ENCODE data around the gene CSNK1E.

CSNK1E gene

GRCh38 chr22:38250643-38251340 is 66.4 kb downstream of the CSNK1E start:
- no peak for DNase-seq (ENCODE audit: low spot score)

DNA sequence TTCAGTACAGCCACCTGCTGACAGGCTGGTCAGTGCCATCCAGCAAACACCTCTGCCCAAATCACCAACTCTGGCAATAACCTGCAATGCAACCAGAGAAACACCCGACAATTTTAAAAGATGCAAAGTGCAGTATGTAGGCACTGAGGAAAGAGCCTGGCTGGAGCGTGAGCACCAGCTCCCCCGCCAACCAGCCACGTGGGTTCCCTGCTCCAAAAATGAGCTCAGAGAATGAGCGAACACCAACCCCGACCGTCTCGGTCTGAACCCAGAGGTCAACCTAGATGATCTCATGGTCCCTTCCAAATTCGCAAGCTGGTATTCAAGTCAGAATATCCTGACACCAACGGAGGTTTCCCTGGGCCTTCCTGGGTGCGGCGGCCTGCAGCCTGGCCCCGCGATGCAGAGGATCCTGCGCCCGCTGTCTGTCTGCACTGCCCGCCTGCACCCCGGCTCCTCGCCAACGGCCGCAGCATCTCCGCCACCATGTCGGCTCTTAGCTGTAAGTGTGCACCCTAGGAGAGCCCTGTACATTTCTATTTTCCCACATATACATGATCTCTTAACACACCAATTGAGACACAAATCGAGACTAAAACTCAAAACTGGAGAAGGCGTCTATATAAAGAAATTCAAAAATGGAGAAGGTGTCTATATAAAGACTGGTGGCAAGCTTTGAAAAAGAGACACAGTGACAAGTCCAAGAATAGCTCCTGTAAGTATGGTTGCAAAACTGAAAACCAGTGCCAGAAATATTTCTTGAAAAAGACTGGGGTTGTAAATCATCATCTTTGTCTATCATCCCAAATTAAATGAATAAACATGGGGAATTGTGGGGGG is 67.2 kb downstream of the CSNK1E start:
- DNase-seq (ENCODE audit: low spot score) = no peak

DNA sequence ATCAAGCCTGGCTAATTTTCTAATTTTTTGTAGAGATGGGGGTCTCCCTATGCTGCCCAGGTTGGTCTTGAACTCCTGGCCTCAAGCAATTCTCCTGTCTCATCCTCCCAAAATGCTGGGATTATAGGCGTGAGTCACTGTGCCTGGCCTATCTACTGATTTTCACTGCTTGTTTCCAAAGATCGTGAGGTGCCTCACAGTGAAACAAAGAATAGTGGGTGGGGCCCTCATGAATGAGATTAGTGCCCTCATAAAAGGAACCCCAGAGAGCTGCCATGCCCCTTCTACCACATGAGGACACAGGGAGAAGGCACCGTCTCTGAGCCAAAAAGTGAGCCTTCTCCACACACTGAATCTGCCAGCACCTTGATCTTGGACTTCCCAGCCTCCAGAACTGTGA is 67.9 kb downstream of the CSNK1E start:
- DNase-seq (ENCODE audit: low spot score) = no peak

DNA sequence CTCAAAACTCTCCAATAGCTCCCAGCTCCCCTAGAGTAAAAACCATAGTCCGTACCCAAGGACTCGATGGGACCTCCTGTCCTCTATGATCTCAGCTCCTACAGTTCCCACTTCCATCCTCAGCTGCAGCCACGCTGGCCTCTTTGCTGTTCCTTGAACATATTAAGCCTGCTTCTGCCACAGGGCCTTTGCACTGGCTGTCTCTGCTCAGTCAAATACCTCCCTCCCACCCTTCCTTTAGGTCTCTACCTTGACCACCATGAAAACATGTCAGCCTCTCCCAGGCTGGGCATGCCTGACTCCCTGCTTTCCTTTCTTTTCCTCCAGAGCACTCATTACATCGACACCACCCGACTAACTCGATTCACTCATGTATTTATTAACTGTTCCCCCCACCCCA is 69.0 kb downstream of the CSNK1E start:
- no peak for DNase-seq (ENCODE audit: low spot score)

GRCh38 chr22:38247713-38248112 is 69.5 kb downstream of the CSNK1E start:
- DNase-seq (ENCODE audit: low spot score) = no peak

DNA sequence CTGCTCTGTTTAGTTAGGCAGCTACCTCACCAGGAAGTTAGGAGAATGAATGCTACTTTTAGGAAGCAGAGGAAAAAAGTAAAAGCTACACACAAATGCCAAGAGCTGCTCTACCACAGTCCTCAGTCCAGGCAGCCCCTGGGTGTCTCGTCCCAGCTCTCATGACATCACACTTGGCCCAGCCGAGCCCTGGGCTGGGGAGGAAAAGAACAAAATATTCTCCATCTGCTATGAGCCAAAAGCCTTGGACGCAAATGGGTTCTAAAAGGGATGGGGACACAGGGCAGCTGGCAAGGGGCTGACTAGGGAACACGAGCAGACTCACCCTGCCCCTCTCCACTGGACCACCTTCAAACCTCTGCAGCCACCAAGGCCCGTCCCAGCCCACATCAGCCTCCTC is 70.5 kb downstream of the CSNK1E start:
- DNase-seq (ENCODE audit: low spot score) = no peak

- no peak for DNase-seq (ENCODE audit: low spot score)
These were observed 71.1 kb downstream of the CSNK1E start for GRCh38 chr22:38246046-38246658.

GRCh38 chr22:38244106-38244505 is 73.1 kb downstream of the CSNK1E start:
- no peak for DNase-seq (ENCODE audit: low spot score)

- DNase-seq (ENCODE audit: low spot score) = no peak
These were observed 74.0 kb downstream of the CSNK1E start for GRCh38 chr22:38243007-38243765.

- DNase-seq (ENCODE audit: low spot score) = no peak
These were observed 76.4 kb downstream of the CSNK1E start for GRCh38 chr22:38240734-38241252.

Small RNA genes within 50 kb of the gene (small RNA-seq; reads per million reads assigned to genes)
- gene RF00017 = 0 reads per million in 2 experiments
